Upper lobe of left lung (tissue), 4 donors: Measurements from ENCODE around the gene IMPA2.

Source experiments
- CTCF ChIP-seq, 6 experiments: fragments of 450-650 bp in 4 of 6; fragments of 200-600 bp in 2 of 6; sonication (generic) in 2 of 6; IDR thresholded peaks; one replicate each; pipeline ENCODE4 v1.5.1; 2016 to 2019; ENCODE audit warnings: antibody characterized with exemption in 6 of 6
- POLR2A ChIP-seq, 4 donors: fragments of 450-650 bp; IDR thresholded peaks; one replicate each; pipeline ENCODE4 v1.5.1; 2016 to 2017; ENCODE audit warnings: antibody characterized with exemption in 4 of 4, mild to moderate bottlenecking in 2 of 4

GRCh38 chr18:11984091-11984490 is 2.8 kb downstream of the IMPA2 start:
- TF ChIP-seq CTCF (IDR thresholded peaks at IDR 0.05) (no peak), POLR2A (IDR thresholded peaks at IDR 0.05) (no peak)
